Measurements from ENCODE around the gene FIBP.

Gene FIBP

DNA sequence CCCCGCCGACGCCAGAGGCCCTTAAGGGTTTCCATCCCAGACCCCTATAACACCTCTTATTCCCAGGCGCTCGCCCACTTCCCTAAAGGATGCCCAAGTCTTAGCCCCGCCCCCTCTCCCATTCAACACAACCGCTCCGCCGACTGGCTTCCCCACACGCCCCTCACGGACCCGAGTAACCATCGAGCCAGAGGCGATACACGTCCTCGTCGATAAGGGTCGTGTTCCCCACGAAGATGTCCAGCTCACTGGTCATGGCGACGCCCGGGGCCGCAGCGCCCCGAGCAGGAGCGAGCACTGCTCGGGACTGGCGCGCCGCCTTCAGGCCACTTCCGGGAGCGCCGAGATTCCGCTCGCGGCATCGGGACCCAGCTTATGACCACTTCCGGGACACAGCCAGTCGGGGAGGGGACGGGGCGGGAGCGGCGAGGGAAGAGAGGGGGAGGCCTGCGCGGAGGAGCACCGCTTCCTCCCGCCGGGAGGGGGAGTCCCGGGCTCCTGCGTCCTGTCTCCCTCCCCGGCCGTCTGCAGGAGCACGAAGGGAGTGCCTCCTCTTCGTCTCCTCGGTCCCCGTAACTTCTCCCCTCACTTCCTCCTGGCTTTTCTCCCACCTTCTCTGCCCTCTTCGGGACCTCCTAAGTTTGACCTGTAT is at the start of gene FIBP:
Gene FIBP, minus strand, starts transcription at position 309 of the 652 bp plus-strand sequence. Its CDS starts 53 bp downstream, at position 256.
- CTCF ChIA-PET = interaction anchor here (0.6 to 19.3 kb wide), 45 partner anchors 4 to 394 kb away, joined by 3 to 535 read pairs (median 6); partner anchors contain the start of genes AP5B1, BANF1, C11orf68 and CCDC85B
- TF ChIP-seq, protein P1, sequence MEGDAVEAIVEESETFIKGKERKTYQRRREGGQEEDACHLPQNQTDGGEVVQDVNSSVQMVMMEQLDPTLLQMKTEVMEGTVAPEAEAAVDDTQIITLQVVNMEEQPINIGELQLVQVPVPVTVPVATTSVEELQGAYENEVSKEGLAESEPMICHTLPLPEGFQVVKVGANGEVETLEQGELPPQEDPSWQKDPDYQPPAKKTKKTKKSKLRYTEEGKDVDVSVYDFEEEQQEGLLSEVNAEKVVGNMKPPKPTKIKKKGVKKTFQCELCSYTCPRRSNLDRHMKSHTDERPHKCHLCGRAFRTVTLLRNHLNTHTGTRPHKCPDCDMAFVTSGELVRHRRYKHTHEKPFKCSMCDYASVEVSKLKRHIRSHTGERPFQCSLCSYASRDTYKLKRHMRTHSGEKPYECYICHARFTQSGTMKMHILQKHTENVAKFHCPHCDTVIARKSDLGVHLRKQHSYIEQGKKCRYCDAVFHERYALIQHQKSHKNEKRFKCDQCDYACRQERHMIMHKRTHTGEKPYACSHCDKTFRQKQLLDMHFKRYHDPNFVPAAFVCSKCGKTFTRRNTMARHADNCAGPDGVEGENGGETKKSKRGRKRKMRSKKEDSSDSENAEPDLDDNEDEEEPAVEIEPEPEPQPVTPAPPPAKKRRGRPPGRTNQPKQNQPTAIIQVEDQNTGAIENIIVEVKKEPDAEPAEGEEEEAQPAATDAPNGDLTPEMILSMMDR (IDR thresholded peaks at IDR 0.05; ENCODE audit: control extremely low read depth, extremely low read depth, low read depth, missing control alignments) = peak; percentile 73
- DNase-seq (ENCODE audit: extremely low spot score) = peak; percentile 97

DNA sequence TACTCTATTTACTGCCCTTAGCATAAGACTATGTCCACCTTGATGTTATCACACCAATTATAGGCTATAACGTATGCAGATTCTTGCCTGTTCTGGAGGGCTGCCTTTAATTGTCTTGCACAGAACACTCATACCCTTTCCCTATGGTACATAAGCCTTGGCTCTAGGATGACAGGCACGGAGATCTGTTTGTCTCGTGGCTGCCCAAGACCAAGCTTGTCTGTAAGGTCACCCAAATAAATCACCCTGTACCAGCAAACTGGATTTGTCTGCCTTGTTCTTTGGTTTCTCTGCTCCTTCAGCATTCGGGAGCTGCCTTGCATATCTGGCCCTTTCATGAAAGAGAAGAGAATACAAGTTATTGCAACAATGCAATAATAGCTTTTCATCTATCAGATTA is 49.5 kb upstream of the FIBP start:
- CTCF ChIA-PET = interaction anchor here (1.0 to 5.2 kb wide), 5 partner anchors 15 to 85 kb away, joined by 3 to 24 read pairs (median 4); partner anchors contain the start of gene MUS81
- TF ChIP-seq, protein P1 (IDR thresholded peaks at IDR 0.05; ENCODE audit: control extremely low read depth, extremely low read depth, low read depth, missing control alignments) = no peak
- POLR2A ChIA-PET = no interaction called here
- no peak for DNase-seq (ENCODE audit: extremely low spot score)

More for the DNA sequence above, at the start of gene FIBP:
- POLR2A ChIA-PET = interaction anchor here (0.6 to 1.7 kb wide), 16 partner anchors 11 to 1661 kb away, joined by 3 to 12 read pairs (median 5); partner anchors contain the start of genes CFL1, KAT5 and MAP3K11

DNA sequence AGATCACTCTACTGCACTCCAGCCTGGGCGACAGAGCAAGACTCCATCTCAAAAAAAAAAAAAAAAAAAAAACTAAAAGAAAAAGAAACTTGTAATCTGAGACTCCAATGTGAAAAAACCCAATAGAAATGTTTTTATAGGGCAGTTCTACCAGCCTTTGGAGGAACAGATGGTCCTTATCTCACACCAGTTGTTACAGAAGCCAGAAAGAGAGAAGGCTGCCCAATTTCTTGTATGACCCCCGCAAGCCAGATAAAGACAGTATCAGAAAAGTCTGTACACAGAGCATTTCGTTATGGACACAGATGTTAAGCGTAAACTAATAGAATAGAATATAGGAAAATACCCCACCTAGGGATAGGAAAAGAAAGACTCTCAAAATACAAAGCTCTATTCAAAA is 45.7 kb upstream of the FIBP start:
- TF ChIP-seq, protein P1 (IDR thresholded peaks at IDR 0.05; ENCODE audit: control extremely low read depth, extremely low read depth, low read depth, missing control alignments) = no peak
- POLR2A ChIA-PET = no interaction called here
- CTCF ChIA-PET = interaction anchor here (0.8 to 5.2 kb wide), 4 partner anchors 14 to 49 kb away, joined by 3 to 24 read pairs (median 4); partner anchors contain the start of gene CCDC85B
- no peak for DNase-seq (ENCODE audit: extremely low spot score)

GRCh38 chr11:65932558-65932919 is 44.3 kb upstream of the FIBP start:
- POLR2A ChIA-PET = no interaction called here
- TF ChIP-seq, protein P1 (IDR thresholded peaks at IDR 0.05; ENCODE audit: control extremely low read depth, extremely low read depth, low read depth, missing control alignments) = no peak

DNA sequence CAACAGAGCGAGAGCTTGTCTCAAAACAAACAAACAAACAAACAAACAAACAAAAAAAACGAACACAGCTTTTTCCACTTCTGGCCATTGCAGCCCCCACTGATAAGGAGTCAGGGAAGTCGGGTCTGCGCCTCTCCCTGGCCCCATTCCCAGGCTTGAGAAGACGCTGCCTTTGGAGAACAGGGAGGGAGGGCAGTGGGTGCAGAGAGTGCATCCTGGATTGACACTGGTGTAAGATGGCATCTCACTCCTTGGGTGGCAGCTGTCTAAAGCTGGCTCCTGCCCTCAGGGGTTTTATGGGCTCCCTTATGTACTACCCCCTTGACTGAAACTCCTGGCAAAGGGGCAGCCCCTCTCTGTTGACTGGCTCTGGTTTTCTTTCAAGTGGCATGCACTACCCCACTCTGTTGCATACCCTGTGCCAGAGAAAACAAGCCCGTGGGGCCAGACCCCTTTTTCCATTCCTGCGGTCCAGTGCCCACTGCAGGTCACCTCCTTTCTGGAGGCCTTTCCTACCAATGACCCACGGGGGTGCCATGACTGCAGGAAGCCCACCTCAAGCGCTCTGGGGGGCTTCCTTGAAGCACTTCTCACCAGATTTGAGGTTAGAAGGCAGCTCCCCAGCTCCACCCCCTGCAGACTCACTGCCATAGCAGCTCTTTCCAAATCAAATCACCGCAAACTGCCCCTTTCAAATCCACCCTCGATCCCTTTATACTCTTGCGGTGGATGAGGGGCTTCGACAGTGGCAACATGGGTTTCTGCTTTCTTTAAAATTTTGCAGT is 43.7 kb upstream of the FIBP start:
- ChIA-PET POLR2A (no interaction called here), CTCF (interaction anchor here (0.9 to 1.9 kb wide), 2 partner anchors 44 to 47 kb away, joined by 5 read pairs; partner anchors contain the start of gene FIBP)
- no peak for DNase-seq (ENCODE audit: extremely low spot score)
- TF ChIP-seq, protein P1 (IDR thresholded peaks at IDR 0.05; ENCODE audit: control extremely low read depth, extremely low read depth, low read depth, missing control alignments) = peak; percentile 13

More at GRCh38 chr11:65932558-65932919, 44.3 kb upstream of the FIBP start:
- DNase-seq (ENCODE audit: extremely low spot score) = no peak
- CTCF ChIA-PET = interaction anchor here (0.9 to 1.9 kb wide), 4 partner anchors 9 to 48 kb away, joined by 3 to 5 read pairs (median 4); partner anchors contain the start of gene FIBP

DNA sequence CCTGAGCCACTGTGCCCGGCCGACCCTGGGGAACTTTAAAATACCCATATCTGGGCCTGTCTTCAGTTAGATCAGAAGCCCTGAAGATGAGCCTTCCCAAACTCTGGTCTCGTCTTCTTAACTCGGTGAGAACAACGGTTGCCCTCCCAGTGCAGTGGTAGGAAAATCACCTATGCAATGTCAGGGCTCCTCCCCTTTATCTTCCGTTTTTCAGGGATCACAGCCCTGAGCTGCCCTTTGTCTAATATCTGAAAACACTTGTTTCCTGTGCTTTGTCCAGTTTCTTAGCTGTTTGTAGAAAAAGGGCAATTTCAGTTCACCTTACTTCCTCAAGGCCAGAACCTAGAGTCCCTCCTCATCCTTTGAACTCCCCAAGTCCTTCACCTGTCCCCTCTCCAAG is 40.4 kb upstream of the FIBP start:
- TF ChIP-seq, protein P1 (IDR thresholded peaks at IDR 0.05; ENCODE audit: control extremely low read depth, extremely low read depth, low read depth, missing control alignments) = no peak
- no peak for DNase-seq (ENCODE audit: extremely low spot score)
- ChIA-PET POLR2A (no interaction called here), CTCF (interaction anchor here (1.0 to 2.1 kb wide), 3 partner anchors 15 to 69 kb away, joined by 3 to 5 read pairs (median 3); partner anchors contain the start of gene CCDC85B)

Data from GM10248 (cell line).